ENCODE measurements around the gene ZNHIT3.

GRCh38 chr17:36475346-36475970 lies 11.0 kb upstream of the ZNHIT3 start:
- no peak for TF ChIP-seq EZH2 (IDR thresholded peaks at IDR 0.05; ENCODE audit: low read length, missing control alignments)
- TF ChIP-seq, protein P1, sequence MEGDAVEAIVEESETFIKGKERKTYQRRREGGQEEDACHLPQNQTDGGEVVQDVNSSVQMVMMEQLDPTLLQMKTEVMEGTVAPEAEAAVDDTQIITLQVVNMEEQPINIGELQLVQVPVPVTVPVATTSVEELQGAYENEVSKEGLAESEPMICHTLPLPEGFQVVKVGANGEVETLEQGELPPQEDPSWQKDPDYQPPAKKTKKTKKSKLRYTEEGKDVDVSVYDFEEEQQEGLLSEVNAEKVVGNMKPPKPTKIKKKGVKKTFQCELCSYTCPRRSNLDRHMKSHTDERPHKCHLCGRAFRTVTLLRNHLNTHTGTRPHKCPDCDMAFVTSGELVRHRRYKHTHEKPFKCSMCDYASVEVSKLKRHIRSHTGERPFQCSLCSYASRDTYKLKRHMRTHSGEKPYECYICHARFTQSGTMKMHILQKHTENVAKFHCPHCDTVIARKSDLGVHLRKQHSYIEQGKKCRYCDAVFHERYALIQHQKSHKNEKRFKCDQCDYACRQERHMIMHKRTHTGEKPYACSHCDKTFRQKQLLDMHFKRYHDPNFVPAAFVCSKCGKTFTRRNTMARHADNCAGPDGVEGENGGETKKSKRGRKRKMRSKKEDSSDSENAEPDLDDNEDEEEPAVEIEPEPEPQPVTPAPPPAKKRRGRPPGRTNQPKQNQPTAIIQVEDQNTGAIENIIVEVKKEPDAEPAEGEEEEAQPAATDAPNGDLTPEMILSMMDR (conservative IDR thresholded peaks at IDR 0.05 in 1 of 2, IDR thresholded peaks at IDR 0.05 in 1 of 2; ENCODE audit: low read depth in 1 of 2, low read length in 2 of 2) = no peak

Measured in fibroblast of lung (primary cell).